HFFc6 (cell line): ENCODE data around the gene NEIL3. TPM values are rescaled to one million over a fixed set of nuclear protein-coding genes. Genes with fewer than 3 reads are reported as not detected.
A peak's percentile ranks its signal among the peaks of the same experiment; 100 is the strongest.

Experiments
- DNase-seq: peaks from one replicate; pipeline ENCODE4 v3.0.0-alpha.2; 2018
- H3K27ac Mint-ChIP-seq: 2 replicates; pipeline ENCODE4 v1.8.0; 2020; ENCODE audit warnings: mild to moderate bottlenecking, mixed read lengths
- H3K27me3 Mint-ChIP-seq: 2 replicates; pipeline ENCODE4 v1.8.0; 2021; ENCODE audit warnings: mild to moderate bottlenecking, moderate library complexity, mixed read lengths; ENCODE audit not compliant: insufficient read depth
- H3K36me3 Mint-ChIP-seq: 2 replicates; pipeline ENCODE4 v1.8.0; 2021; ENCODE audit warnings: low read depth, mixed read lengths
- H3K4me1 Mint-ChIP-seq: 2 replicates; pipeline ENCODE4 v1.8.0; 2020; ENCODE audit warnings: low read depth, mixed read lengths
- H3K4me3 Mint-ChIP-seq: 2 replicates; pipeline ENCODE4 v1.8.0; 2020; ENCODE audit warnings: mild to moderate bottlenecking, moderate library complexity, mixed read lengths
- H3K9me3 Mint-ChIP-seq: 2 replicates; pipeline ENCODE4 v1.8.0; 2020; ENCODE audit warnings: mild to moderate bottlenecking, mixed read lengths
- total RNA-seq, 6 experiments: library from RNA; stranded (reverse); fragmentation: NEBNext Ultra II Directional; extraction: Animal tissue kit (Norgen Biotek cat#: 25700); gene quantifications; 2 replicates in 1 of 6; 3 replicates in 5 of 6; pipeline ENCODE4 v1.2.3, GENCODE V29; 2021
- TF ChIP-seq, protein P1 (sequence below): fragments of 200-600 bp; sonication (generic); IDR thresholded peaks from 2 replicates; pipeline ENCODE4 v1.5.0; 2021; ENCODE audit warnings: antibody characterized with exemption, mild to moderate bottlenecking

NEIL3 gene
- total RNA-seq, 6 experiments from 2014 or later = 4.1 to 9.5 (median 9.0) TPM

DNA sequence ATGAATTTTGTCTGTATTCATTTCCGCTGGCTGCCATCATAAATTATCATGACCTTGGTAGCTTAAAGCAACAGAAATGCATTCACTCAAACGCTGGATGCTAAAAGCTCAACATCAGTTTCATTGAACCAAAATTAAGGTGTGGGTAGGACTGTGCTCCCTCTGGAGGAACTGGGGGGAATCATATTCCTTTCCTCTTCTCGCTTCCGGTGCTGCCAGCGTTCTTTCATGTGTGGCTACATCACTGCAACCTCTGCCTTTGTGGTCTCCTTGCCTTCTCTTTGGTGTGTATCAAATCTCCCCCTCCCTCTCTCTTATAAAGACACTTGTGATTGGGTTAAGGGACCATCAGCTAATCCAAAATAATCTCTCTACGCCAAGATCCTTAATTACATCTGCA is 39.5 kb downstream of the NEIL3 start:
- no peak for DNase-seq
- Mint-ChIP-seq H3K36me3 (peaks cover 28% of the 10 kb centered on the region), H3K4me3 (no peak overlapping the region), H3K9me3 (no peaks in the 10 kb centered on the region), H3K4me1 (no peaks in the 10 kb centered on the region), H3K27me3 (no peaks in the 10 kb centered on the region), H3K27ac (no peak overlapping the region)
- TF ChIP-seq, protein P1, sequence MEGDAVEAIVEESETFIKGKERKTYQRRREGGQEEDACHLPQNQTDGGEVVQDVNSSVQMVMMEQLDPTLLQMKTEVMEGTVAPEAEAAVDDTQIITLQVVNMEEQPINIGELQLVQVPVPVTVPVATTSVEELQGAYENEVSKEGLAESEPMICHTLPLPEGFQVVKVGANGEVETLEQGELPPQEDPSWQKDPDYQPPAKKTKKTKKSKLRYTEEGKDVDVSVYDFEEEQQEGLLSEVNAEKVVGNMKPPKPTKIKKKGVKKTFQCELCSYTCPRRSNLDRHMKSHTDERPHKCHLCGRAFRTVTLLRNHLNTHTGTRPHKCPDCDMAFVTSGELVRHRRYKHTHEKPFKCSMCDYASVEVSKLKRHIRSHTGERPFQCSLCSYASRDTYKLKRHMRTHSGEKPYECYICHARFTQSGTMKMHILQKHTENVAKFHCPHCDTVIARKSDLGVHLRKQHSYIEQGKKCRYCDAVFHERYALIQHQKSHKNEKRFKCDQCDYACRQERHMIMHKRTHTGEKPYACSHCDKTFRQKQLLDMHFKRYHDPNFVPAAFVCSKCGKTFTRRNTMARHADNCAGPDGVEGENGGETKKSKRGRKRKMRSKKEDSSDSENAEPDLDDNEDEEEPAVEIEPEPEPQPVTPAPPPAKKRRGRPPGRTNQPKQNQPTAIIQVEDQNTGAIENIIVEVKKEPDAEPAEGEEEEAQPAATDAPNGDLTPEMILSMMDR = no peak

GRCh38 chr4:177351622-177352244 is 42.1 kb downstream of the NEIL3 start:
- TF ChIP-seq, protein P1 = no peak
- Mint-ChIP-seq H3K36me3 (peaks cover 28% of the 10 kb centered on the region), H3K4me1 (peaks cover 14% of the 10 kb centered on the region), H3K4me3 (no peak overlapping the region), H3K9me3 (no peaks in the 10 kb centered on the region), H3K27ac (no peak overlapping the region), H3K27me3 (no peaks in the 10 kb centered on the region)
- no peak for DNase-seq

DNA sequence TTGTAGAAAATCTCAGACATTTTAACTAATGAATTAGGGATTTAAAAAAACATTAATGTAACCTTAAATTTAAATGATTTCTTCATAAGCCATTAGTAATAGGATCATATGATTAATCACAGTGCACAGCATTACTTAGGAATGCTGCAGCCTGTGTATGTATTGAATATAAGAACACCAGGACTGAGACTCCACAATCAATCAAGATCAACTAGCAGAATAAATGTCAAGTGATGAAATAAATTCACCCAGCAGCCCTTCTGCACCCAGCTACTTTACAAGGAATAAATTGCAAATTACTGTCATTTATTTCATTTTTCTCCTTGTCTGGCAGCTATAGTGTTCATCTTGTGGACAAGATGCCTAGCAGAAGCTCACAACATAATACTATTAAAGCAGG is 46.5 kb downstream of the NEIL3 start:
- TF ChIP-seq, protein P1 = no peak
- no peak for DNase-seq
- no peaks in the 10 kb centered on the region for H3K9me3 Mint-ChIP-seq

GRCh38 chr4:177356921-177357320 is 47.2 kb downstream of the NEIL3 start:
- no peaks in the 10 kb centered on the region for H3K27me3 Mint-ChIP-seq
- H3K4me3 Mint-ChIP-seq = no peak overlapping the region
- H3K4me1 Mint-ChIP-seq = peaks cover 21% of the 10 kb centered on the region
- no peak overlapping the region; the same call in 1 of the 2 replicates for H3K27ac Mint-ChIP-seq
- DNase-seq = no peak
- H3K36me3 Mint-ChIP-seq = peaks cover 24% of the 10 kb centered on the region; the same call in 1 of the 2 replicates
- TF ChIP-seq, protein P1 = no peak
- H3K9me3 Mint-ChIP-seq = no peaks in the 10 kb centered on the region

More for the DNA sequence above, 46.5 kb downstream of the NEIL3 start:
- Mint-ChIP-seq H3K36me3 (peaks cover 18% of the 10 kb centered on the region; the same call in 1 of the 2 replicates), H3K4me1 (peaks cover 21% of the 10 kb centered on the region), H3K27me3 (no peaks in the 10 kb centered on the region), H3K27ac (no peak overlapping the region), H3K4me3 (no peak overlapping the region)

GRCh38 chr4:177367336-177367735 is 57.7 kb downstream of the NEIL3 start:
- no peak overlapping the region for H3K27ac Mint-ChIP-seq
- H3K9me3 Mint-ChIP-seq = no peaks in the 10 kb centered on the region
- H3K27me3 Mint-ChIP-seq = no peaks in the 10 kb centered on the region
- TF ChIP-seq, protein P1 = peak; percentile 70
- H3K4me1 Mint-ChIP-seq = peaks cover 44% of the 10 kb centered on the region
- H3K36me3 Mint-ChIP-seq = peaks cover 17% of the 10 kb centered on the region; the same call in 1 of the 2 replicates
- no peak overlapping the region for H3K4me3 Mint-ChIP-seq
- peak; percentile 48 for DNase-seq
